GM21786 (cell line): ENCODE data around the gene NINJ2.
"Not testable (repeated sequence)": the region's sequence is repeated elsewhere in the genome, so short reads cannot be mapped to it uniquely, and the experiment has no call there.

Experiments
- ATAC-seq: cut with Tn5 transposase; IDR thresholded peaks from one replicate; pipeline ENCODE4 v1.9.1; 2021; ENCODE audit not compliant: unreplicated experiment

NINJ2 gene

GRCh38 chr12:642633-643474 lies 20.4 kb downstream of the NINJ2 start:
- ATAC-seq = peak; percentile 52

GRCh38 chr12:641321-641720 lies 21.9 kb downstream of the NINJ2 start:
- not testable (repeated sequence) for ATAC-seq

- ATAC-seq = no peak
Measured at GRCh38 chr12:640773-641172, 22.5 kb downstream of the NINJ2 start.

GRCh38 chr12:639988-640387 lies 23.3 kb downstream of the NINJ2 start:
- ATAC-seq = no peak

- no peak for ATAC-seq
Measured at GRCh38 chr12:639566-639965, 23.7 kb downstream of the NINJ2 start.

GRCh38 chr12:638953-639557 lies 24.2 kb downstream of the NINJ2 start:
- ATAC-seq = no peak

GRCh38 chr12:636632-637031 lies 26.6 kb downstream of the NINJ2 start:
- no peak for ATAC-seq

GRCh38 chr12:633731-634130 lies 29.5 kb downstream of the NINJ2 start:
- no peak for ATAC-seq

GRCh38 chr12:632102-632696 lies 31.0 kb downstream of the NINJ2 start:
- ATAC-seq = no peak

GRCh38 chr12:630656-631632 lies 32.3 kb downstream of the NINJ2 start:
- ATAC-seq = peak; percentile 91

GRCh38 chr12:628742-629078 lies 34.5 kb downstream of the NINJ2 start:
- ATAC-seq = not testable (repeated sequence)

- no peak for ATAC-seq
Measured at GRCh38 chr12:627863-628741, 35.1 kb downstream of the NINJ2 start.

GRCh38 chr12:627285-627684 lies 36.0 kb downstream of the NINJ2 start:
- no peak for ATAC-seq

GRCh38 chr12:625998-626397 lies 37.2 kb downstream of the NINJ2 start:
- no peak for ATAC-seq

- no peak for ATAC-seq
Measured at GRCh38 chr12:623865-624372, 39.3 kb downstream of the NINJ2 start.

GRCh38 chr12:623172-623864 lies 39.9 kb downstream of the NINJ2 start:
- no peak for ATAC-seq

- no peak for ATAC-seq
Measured at GRCh38 chr12:622416-622815, 40.8 kb downstream of the NINJ2 start.

- no peak for ATAC-seq
Measured at GRCh38 chr12:619346-619745, 43.9 kb downstream of the NINJ2 start.

GRCh38 chr12:618605-619004 lies 44.6 kb downstream of the NINJ2 start:
- ATAC-seq = no peak
